ENCODE data around the gene TTC28.
A peak's percentile ranks its signal among the peaks of the same experiment; 100 is the strongest.

The TTC28 gene

GRCh38 chr22:28442711-28443525, 236.7 kb downstream of the TTC28 start:
- peak in 1 of 3 donors; percentile 18 for DNase-seq (ENCODE audit: low read depth in 2 of 3, low spot score in 1 of 3)

- DNase-seq (ENCODE audit: low read depth in 2 of 3, low spot score in 1 of 3), result peak; percentile 54 to 69 (median 60)
Measured at GRCh38 chr22:28442264-28442710, 237.4 kb downstream of the TTC28 start.

- no peak for DNase-seq (ENCODE audit: low read depth in 2 of 3, low spot score in 1 of 3)
Measured at GRCh38 chr22:28441720-28442263, 237.8 kb downstream of the TTC28 start.

- DNase-seq (ENCODE audit: low read depth in 2 of 3, low spot score in 1 of 3), result no peak
Measured at GRCh38 chr22:28440592-28441390, 238.8 kb downstream of the TTC28 start.

- no peak for DNase-seq (ENCODE audit: low read depth in 2 of 3, low spot score in 1 of 3)
Measured at GRCh38 chr22:28438183-28438768, 241.4 kb downstream of the TTC28 start.

- DNase-seq (ENCODE audit: low read depth in 2 of 3, low spot score in 1 of 3), result no peak
Measured at GRCh38 chr22:28435982-28436381, 243.7 kb downstream of the TTC28 start.

GRCh38 chr22:28435140-28435768, 244.4 kb downstream of the TTC28 start:
- no peak for DNase-seq (ENCODE audit: low read depth in 2 of 3, low spot score in 1 of 3)

GRCh38 chr22:28430466-28431025, 249.1 kb downstream of the TTC28 start:
- DNase-seq (ENCODE audit: low read depth in 2 of 3, low spot score in 1 of 3), result no peak

- no peak for DNase-seq (ENCODE audit: low read depth in 2 of 3, low spot score in 1 of 3)
Measured at GRCh38 chr22:28429711-28430110, 249.9 kb downstream of the TTC28 start.

- no peak for DNase-seq (ENCODE audit: low read depth in 2 of 3, low spot score in 1 of 3)
Measured at GRCh38 chr22:28428271-28428670, 251.4 kb downstream of the TTC28 start.

GRCh38 chr22:28426346-28427132, 253.1 kb downstream of the TTC28 start:
- no peak for DNase-seq (ENCODE audit: low read depth in 2 of 3, low spot score in 1 of 3)

GRCh38 chr22:28425211-28425610, 254.4 kb downstream of the TTC28 start:
- DNase-seq (ENCODE audit: low read depth in 2 of 3, low spot score in 1 of 3), result no peak

GRCh38 chr22:28424427-28425080, 255.1 kb downstream of the TTC28 start:
- no peak for DNase-seq (ENCODE audit: low read depth in 2 of 3, low spot score in 1 of 3)

- no peak for DNase-seq (ENCODE audit: low read depth in 2 of 3, low spot score in 1 of 3)
Measured at GRCh38 chr22:28419919-28420318, 259.7 kb downstream of the TTC28 start.

- no peak for DNase-seq (ENCODE audit: low read depth in 2 of 3, low spot score in 1 of 3)
Measured at GRCh38 chr22:28418008-28418407, 261.6 kb downstream of the TTC28 start.

GRCh38 chr22:28417431-28417830, 262.2 kb downstream of the TTC28 start:
- no peak for DNase-seq (ENCODE audit: low read depth in 2 of 3, low spot score in 1 of 3)

GRCh38 chr22:28414913-28415312, 264.7 kb downstream of the TTC28 start:
- DNase-seq (ENCODE audit: low read depth in 2 of 3, low spot score in 1 of 3), result no peak

- no peak for DNase-seq (ENCODE audit: low read depth in 2 of 3, low spot score in 1 of 3)
Measured at GRCh38 chr22:28413612-28414399, 265.8 kb downstream of the TTC28 start.

- DNase-seq (ENCODE audit: low read depth in 2 of 3, low spot score in 1 of 3), result no peak
Measured at GRCh38 chr22:28412109-28412508, 267.5 kb downstream of the TTC28 start.

All from stimulated activated CD4-positive, alpha-beta T cell treated with anti-CD3 and anti-CD28 coated beads, Interleukin-12 subunit alpha, Interleukin-12 subunit beta, amount 100 ng/mL, for 48 hours (primary cell).